GM12873 (cell line): ENCODE data around the gene STOX1.

Source experiments
- TF ChIP-seq, protein P1 (sequence below): IDR thresholded peaks from 2 replicates; pipeline ENCODE4 v1.5.1; 2012; ENCODE audit warnings: low read depth, mild to moderate bottlenecking, moderate library complexity, low read length, control low read depth; ENCODE audit not compliant: insufficient read depth; ENCODE audit errors: missing control alignments

STOX1 gene

DNA sequence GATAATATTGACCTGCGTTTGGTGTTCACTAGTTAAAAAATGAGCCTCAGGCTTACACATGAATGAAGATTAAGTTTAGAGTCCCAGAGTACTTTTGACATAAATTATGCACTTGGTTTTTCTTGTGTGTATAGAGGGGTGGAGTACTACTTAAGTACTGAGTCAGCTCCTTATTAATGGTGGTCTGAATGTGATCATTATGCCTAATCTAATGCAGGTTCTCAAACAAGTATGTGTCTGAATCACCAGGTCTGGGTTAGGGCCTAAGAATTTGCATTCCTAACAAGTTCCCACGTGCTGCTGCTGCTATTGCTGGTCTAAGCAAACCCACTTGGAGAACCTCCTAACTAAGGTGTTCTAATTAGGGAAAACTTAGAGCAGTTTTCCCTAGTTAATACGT lies 30.7 kb upstream of the STOX1 start:
- TF ChIP-seq, protein P1, sequence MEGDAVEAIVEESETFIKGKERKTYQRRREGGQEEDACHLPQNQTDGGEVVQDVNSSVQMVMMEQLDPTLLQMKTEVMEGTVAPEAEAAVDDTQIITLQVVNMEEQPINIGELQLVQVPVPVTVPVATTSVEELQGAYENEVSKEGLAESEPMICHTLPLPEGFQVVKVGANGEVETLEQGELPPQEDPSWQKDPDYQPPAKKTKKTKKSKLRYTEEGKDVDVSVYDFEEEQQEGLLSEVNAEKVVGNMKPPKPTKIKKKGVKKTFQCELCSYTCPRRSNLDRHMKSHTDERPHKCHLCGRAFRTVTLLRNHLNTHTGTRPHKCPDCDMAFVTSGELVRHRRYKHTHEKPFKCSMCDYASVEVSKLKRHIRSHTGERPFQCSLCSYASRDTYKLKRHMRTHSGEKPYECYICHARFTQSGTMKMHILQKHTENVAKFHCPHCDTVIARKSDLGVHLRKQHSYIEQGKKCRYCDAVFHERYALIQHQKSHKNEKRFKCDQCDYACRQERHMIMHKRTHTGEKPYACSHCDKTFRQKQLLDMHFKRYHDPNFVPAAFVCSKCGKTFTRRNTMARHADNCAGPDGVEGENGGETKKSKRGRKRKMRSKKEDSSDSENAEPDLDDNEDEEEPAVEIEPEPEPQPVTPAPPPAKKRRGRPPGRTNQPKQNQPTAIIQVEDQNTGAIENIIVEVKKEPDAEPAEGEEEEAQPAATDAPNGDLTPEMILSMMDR, result no peak

DNA sequence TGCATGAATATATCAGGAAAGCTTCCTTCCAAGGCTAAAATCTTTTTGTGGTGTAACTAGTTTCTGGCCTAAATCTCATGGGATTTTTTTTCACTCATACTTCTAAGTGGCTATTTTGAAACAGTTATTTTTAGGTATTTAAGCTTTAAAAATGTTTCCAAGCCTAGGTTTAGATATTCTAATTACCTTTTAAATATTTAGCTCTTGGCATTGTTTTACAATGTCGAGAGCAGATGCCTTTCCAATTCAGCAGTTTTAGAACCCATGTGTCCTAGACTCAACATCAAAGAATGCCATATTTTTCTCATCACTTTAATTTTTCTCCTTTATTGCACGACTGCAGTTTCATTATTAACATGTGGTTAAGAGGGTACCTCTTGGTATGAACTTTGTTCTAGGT lies 27.1 kb upstream of the STOX1 start:
- TF ChIP-seq, protein P1, result no peak

DNA sequence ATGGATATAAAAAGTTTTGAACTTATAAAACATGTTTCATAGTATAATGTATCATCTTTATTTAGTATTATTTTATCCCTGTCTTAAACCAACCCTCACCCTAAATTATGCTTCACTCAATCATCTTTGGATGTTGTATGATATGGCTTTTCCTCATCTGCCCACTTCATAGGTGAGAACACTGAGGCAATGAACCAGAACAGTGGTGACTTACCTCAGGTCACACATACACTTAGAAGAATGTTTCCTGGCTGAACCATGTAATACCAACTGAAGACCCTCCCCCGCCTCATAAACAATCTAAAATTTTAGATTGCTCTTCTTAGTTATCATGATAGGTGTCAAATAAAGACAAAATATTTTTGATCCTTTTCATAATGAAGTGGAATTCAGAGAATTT lies 22.6 kb upstream of the STOX1 start:
- TF ChIP-seq, protein P1, result no peak

DNA sequence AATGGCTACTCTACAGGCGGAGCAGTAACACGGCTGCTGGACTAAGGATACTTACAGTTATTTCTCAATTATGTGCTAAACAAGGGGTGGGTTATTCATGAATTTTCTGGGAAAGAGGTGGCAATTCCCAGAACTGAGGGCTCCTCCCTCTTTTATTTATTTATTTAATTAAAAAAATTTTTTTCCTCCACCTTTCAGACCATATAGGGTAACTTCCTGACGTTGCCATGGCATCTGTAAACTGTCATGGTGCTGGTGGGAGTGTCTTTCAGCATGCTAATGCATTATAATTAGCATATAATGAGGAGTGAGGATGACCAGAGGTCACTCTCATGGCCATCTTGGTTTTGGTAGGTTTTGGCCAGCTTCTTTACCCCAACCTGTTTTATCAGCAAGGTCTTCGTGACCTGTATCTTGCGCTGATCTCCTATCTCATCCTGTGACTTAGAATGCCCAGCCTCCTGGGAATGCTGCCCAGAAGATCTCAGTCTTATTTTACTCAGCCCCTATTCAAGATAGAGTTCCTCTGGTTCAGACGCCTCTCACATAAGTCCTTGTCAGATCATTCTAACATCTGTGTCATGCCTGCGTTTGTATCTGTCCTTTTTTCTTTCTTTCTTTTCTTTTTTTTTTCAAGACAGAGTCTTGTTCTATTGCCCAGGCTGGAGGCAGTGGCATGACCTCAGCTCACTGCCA lies 15.9 kb upstream of the STOX1 start:
- TF ChIP-seq, protein P1, result no peak

DNA sequence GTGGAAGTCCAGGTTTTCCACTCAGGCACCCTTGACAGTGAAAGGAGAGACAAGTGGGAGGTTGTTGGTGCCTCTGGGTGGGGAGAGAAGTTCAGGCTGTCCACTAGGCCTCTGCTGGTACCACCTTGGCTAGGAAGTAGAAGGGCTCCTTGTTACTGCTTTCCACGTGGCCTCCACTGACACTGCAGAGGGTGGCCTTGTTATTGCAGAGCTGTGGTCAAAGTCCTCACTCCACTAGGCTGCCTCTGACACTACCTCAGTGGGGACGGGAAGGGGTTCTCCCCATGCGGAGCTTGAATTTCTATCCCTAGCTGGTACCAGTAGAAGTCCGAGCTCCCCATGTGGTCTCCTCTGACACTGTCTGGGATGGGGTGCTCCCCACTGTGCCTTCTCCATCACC lies 14.9 kb upstream of the STOX1 start:
- TF ChIP-seq, protein P1, result no peak

DNA sequence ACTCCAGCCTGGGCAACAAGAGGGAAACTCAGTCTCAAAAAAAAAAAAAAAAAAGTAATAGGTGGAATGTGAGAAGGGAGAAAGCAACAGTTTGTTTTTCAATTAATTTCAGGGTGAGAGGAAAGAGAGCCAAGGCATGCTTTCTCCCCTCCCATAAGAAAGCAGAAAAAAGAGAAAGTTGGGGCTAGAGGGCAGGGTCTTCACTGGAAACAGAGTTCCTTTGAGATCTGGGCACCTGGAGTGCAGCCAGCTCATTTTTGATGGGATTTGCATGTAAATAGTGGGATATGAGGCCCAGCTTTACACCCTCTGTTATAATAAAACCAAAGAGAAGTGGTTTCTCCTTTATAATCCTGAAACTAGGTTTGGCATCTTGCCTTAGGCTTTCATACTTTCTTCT lies 13.8 kb upstream of the STOX1 start:
- TF ChIP-seq, protein P1, result no peak

DNA sequence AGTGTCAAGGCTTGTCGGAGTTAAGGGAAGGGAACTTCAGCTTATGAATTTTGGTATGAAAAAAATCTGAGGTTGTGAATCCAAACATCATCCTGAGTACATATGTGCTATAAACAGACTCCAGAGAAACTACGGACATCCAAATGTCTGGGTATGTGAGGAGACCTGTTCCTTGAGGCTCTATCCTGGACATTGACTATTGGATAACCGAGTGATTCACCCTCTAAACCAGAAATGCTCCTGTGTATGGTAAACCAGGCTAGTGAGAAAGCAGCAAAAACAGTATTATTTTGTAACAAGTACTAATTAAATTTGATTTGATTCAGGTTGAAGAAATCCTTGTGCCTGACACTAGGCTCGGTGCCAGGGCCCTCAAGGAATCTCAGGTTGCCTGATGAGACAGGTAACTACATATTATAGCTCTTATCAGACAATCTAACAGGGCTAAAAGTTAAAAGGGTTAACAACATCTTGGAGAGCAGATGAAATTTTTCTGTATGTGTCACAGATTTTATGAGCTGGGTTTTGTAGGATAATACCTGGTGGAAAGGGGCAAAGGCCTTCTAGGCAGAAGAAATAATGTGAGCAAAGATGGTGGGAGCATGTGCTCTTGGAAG lies 10.4 kb upstream of the STOX1 start:
- TF ChIP-seq, protein P1, result no peak
